ENCODE measurements around the gene ACP1.

The ACP1 gene

DNA sequence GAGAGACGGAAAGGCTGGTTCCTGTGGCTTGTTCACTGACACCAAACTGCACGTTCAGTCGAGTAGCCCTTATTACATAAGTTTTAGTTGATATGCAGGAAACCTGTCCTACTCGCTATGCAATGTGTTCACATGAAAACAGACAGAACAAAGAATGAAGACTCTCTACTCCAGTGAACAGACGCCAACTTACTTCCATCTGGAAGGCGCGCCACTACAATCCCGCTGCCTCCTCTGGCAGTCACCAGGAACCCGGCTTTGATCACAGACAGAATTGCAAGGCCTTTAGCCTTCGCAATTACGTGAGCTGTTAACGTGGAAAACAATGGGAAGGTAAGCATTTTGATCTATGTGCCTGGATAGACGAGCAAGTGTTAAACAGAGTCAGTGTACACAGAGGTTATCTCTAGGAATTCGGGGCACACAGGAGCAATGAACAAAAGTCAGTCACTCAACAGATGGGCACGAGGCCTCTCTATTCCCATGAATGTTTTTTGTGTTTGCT is 15.2 kb upstream of the ACP1 start:
- no peak overlapping the region for H3K4me3 ChIP-seq (ENCODE audit: low read depth, low read length, poor library complexity, severe bottlenecking)
- H3K27ac ChIP-seq (ENCODE audit: low read depth, low read length, poor library complexity, severe bottlenecking): no peak overlapping the region
- no peak overlapping the region for H3K4me2 ChIP-seq (ENCODE audit: low read length)
- no peak for TF ChIP-seq EZH2 (IDR thresholded peaks at IDR 0.05; ENCODE audit: borderline replicate concordance, low read length)
- TF ChIP-seq, protein P1, sequence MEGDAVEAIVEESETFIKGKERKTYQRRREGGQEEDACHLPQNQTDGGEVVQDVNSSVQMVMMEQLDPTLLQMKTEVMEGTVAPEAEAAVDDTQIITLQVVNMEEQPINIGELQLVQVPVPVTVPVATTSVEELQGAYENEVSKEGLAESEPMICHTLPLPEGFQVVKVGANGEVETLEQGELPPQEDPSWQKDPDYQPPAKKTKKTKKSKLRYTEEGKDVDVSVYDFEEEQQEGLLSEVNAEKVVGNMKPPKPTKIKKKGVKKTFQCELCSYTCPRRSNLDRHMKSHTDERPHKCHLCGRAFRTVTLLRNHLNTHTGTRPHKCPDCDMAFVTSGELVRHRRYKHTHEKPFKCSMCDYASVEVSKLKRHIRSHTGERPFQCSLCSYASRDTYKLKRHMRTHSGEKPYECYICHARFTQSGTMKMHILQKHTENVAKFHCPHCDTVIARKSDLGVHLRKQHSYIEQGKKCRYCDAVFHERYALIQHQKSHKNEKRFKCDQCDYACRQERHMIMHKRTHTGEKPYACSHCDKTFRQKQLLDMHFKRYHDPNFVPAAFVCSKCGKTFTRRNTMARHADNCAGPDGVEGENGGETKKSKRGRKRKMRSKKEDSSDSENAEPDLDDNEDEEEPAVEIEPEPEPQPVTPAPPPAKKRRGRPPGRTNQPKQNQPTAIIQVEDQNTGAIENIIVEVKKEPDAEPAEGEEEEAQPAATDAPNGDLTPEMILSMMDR (IDR thresholded peaks at IDR 0.05; ENCODE audit: low read length): no peak
- H2AFZ ChIP-seq (ENCODE audit: low read length): no peak overlapping the region
- H3K9me3 ChIP-seq (ENCODE audit: low read length): no peaks in the 10 kb centered on the region
- no peak overlapping the region for H3K9ac ChIP-seq (ENCODE audit: low read length)
- no peaks in the 10 kb centered on the region for H3K9me2 ChIP-seq (ENCODE audit: low read depth, low read length)
- no peaks in the 10 kb centered on the region for H3F3A ChIP-seq (ENCODE audit: insufficient read depth, low read length)
- H3K27me3 ChIP-seq (ENCODE audit: insufficient read depth, low read length): no peaks in the 10 kb centered on the region
- no peaks in the 10 kb centered on the region for H3K4me1 ChIP-seq (ENCODE audit: insufficient read depth, low read length, severe bottlenecking)
- peaks cover 17% of the 10 kb centered on the region; the same call in 1 of the 2 replicates for H3K36me3 ChIP-seq (ENCODE audit: insufficient read depth, low read length)
- H4K20me1 ChIP-seq (ENCODE audit: insufficient read depth, low read length): no peaks in the 10 kb centered on the region
- no peaks in the 10 kb centered on the region for H3K79me2 ChIP-seq (ENCODE audit: insufficient read depth, low read length)

- no peak overlapping the region for H3K4me2 ChIP-seq (ENCODE audit: low read length)
- no peaks in the 10 kb centered on the region for H4K20me1 ChIP-seq (ENCODE audit: insufficient read depth, low read length)
- H3K9ac ChIP-seq (ENCODE audit: low read length): no peak overlapping the region
- H3F3A ChIP-seq (ENCODE audit: insufficient read depth, low read length): no peaks in the 10 kb centered on the region
- H2AFZ ChIP-seq (ENCODE audit: low read length): no peak overlapping the region
- TF ChIP-seq, protein P1 (IDR thresholded peaks at IDR 0.05; ENCODE audit: low read length): no peak
- no peak overlapping the region for H3K4me3 ChIP-seq (ENCODE audit: low read depth, low read length, poor library complexity, severe bottlenecking)
- H3K36me3 ChIP-seq (ENCODE audit: insufficient read depth, low read length): peaks cover 12% of the 10 kb centered on the region; the same call in 1 of the 2 replicates
- no peaks in the 10 kb centered on the region for H3K9me2 ChIP-seq (ENCODE audit: low read depth, low read length)
- no peaks in the 10 kb centered on the region for H3K27me3 ChIP-seq (ENCODE audit: insufficient read depth, low read length)
- no peaks in the 10 kb centered on the region for H3K9me3 ChIP-seq (ENCODE audit: low read length)
- no peaks in the 10 kb centered on the region for H3K79me2 ChIP-seq (ENCODE audit: insufficient read depth, low read length)
- no peaks in the 10 kb centered on the region for H3K4me1 ChIP-seq (ENCODE audit: insufficient read depth, low read length, severe bottlenecking)
- no peak overlapping the region for H3K27ac ChIP-seq (ENCODE audit: low read depth, low read length, poor library complexity, severe bottlenecking)
Observed at GRCh38 chr2:252001-252602, 12.6 kb upstream of the ACP1 start.

- Histone ChIP-seq H2AFZ (ENCODE audit: low read length) (no peak overlapping the region), H3K79me2 (ENCODE audit: insufficient read depth, low read length) (no peaks in the 10 kb centered on the region), H3F3A (ENCODE audit: insufficient read depth, low read length) (no peaks in the 10 kb centered on the region), H3K4me3 (ENCODE audit: low read depth, low read length, poor library complexity, severe bottlenecking) (no peak overlapping the region), H3K36me3 (ENCODE audit: insufficient read depth, low read length) (peaks cover 8% of the 10 kb centered on the region; the same call in 1 of the 2 replicates), H3K4me1 (ENCODE audit: insufficient read depth, low read length, severe bottlenecking) (no peaks in the 10 kb centered on the region), H3K27me3 (ENCODE audit: insufficient read depth, low read length) (no peaks in the 10 kb centered on the region), H3K4me2 (ENCODE audit: low read length) (no peak overlapping the region), H4K20me1 (ENCODE audit: insufficient read depth, low read length) (no peaks in the 10 kb centered on the region), H3K9me2 (ENCODE audit: low read depth, low read length) (no peaks in the 10 kb centered on the region), H3K9me3 (ENCODE audit: low read length) (peaks cover 4% of the 10 kb centered on the region; the same call in 1 of the 2 replicates), H3K27ac (ENCODE audit: low read depth, low read length, poor library complexity, severe bottlenecking) (no peak overlapping the region), H3K9ac (ENCODE audit: low read length) (no peak overlapping the region)
- TF ChIP-seq, protein P1 (IDR thresholded peaks at IDR 0.05; ENCODE audit: low read length): no peak
- TF ChIP-seq EZH2 (IDR thresholded peaks at IDR 0.05; ENCODE audit: borderline replicate concordance, low read length): no peak
Observed at GRCh38 chr2:253202-253638, 11.5 kb upstream of the ACP1 start.
